Right atrium auricular region (tissue), 2 donors: ENCODE results near the gene LRRC70. TPM values are rescaled to one million over a fixed set of nuclear protein-coding genes. Genes with fewer than 3 reads are reported as not detected.
"Not testable (repeated sequence)": the region's sequence is repeated elsewhere in the genome, so short reads cannot be mapped to it uniquely, and the experiment has no call there.

Experiments
- DNase-seq: peaks from one replicate; pipeline ENCODE4 v3.0.0-alpha.2; 2019; ENCODE audit warnings: low spot score
- H3K27ac ChIP-seq, 2 donors: fragments of 200-600 bp; sonication (generic); 1 replicate in 1 of 2; 2 replicates in 1 of 2; pipeline ENCODE4 v1.5.1; 2016 to 2019
- H3K27me3 ChIP-seq, 2 donors: fragments of 200-600 bp; sonication (generic); one replicate each; pipeline versions ENCODE4 v1.5.1 to v1.6.0; 2017 to 2019
- H3K36me3 ChIP-seq: fragments of 200-600 bp; sonication (generic); one replicate; pipeline ENCODE4 v1.5.1; 2016
- H3K4me1 ChIP-seq, 2 donors: fragments of 200-600 bp; sonication (generic); one replicate each; pipeline versions ENCODE4 v1.5.1 to v1.6.0; 2017 to 2019
- H3K4me3 ChIP-seq, 2 donors: fragments of 200-600 bp; sonication (generic); 1 replicate in 1 of 2; 2 replicates in 1 of 2; pipeline ENCODE4 v1.5.1; 2017 to 2019; ENCODE audit warnings: mild to moderate bottlenecking in 1 of 2, moderate library complexity in 1 of 2
- H3K9me3 ChIP-seq, 2 donors: fragments of 200-600 bp; sonication (generic); one replicate each; pipeline ENCODE4 v1.5.1; 2019
- total RNA-seq, 2 donors: library from RNA; depleted of rRNA; stranded (reverse); fragments of >200 nt; gene quantifications; one replicate each; pipeline ENCODE4 v1.1.0, GENCODE V29; 2016
- TF ChIP-seq, protein P1 (sequence below), 2 donors: fragments of 200-600 bp; sonication (generic); IDR thresholded peaks; one replicate each; pipeline ENCODE4 v1.5.1; 2019; ENCODE audit warnings: antibody characterized with exemption in 2 of 2

Gene LRRC70
- total RNA-seq, 2 donors from 2014 or later: 1.9 to 2.1 TPM

DNA sequence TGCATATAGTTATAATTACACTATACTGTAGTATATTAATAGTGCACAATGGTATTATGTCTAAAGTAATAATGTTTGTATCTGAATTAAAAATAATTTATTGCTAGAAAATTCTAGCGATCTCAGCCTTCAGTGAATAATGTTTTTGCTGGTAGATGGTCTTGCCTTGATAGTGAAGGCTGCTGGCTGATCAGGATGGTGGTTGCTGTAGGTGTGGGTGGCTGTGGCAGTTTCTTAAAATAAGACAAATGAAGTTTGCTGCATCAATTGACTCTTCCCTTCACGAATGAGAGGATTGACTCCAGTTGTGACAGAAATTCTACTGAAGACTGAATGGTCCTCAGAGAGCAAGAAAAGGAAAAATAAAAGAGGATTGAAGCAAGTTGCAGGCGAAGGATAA is 19.7 kb upstream of the LRRC70 start:
- TF ChIP-seq, protein P1, sequence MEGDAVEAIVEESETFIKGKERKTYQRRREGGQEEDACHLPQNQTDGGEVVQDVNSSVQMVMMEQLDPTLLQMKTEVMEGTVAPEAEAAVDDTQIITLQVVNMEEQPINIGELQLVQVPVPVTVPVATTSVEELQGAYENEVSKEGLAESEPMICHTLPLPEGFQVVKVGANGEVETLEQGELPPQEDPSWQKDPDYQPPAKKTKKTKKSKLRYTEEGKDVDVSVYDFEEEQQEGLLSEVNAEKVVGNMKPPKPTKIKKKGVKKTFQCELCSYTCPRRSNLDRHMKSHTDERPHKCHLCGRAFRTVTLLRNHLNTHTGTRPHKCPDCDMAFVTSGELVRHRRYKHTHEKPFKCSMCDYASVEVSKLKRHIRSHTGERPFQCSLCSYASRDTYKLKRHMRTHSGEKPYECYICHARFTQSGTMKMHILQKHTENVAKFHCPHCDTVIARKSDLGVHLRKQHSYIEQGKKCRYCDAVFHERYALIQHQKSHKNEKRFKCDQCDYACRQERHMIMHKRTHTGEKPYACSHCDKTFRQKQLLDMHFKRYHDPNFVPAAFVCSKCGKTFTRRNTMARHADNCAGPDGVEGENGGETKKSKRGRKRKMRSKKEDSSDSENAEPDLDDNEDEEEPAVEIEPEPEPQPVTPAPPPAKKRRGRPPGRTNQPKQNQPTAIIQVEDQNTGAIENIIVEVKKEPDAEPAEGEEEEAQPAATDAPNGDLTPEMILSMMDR (IDR thresholded peaks at IDR 0.05): no peak
- no peak for DNase-seq
- Histone ChIP-seq H3K4me3 (no peak overlapping the region), H3K4me1 (no peaks in the 10 kb centered on the region), H3K36me3 (peaks cover 4% of the 10 kb centered on the region), H3K27me3 (no peaks in the 10 kb centered on the region), H3K9me3 (no peaks in the 10 kb centered on the region), H3K27ac (no peak overlapping the region)

DNA sequence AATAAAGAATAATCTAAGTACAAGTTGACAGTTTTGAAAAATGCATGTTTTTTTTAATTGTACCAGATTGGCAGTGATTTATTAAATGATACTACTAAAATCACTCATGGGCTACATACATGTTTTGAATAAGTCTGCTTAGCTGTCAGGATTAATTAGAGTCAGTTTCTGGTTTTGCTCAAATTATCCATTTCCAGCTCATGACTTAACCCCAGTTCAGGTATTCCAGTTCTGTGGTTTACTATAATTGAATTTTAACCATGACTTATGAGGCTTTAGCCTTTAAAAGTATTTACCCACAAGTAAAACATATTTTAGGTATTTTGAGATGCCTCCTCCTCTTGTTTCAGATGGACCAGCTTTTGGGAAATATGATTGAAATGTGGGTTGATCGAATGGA is 17.8 kb upstream of the LRRC70 start:
- no peak for DNase-seq
- Histone ChIP-seq H3K4me3 (no peak overlapping the region), H3K27ac (no peak overlapping the region), H3K27me3 (no peaks in the 10 kb centered on the region), H3K36me3 (no peaks in the 10 kb centered on the region), H3K9me3 (no peaks in the 10 kb centered on the region), H3K4me1 (no peaks in the 10 kb centered on the region)
- TF ChIP-seq, protein P1 (IDR thresholded peaks at IDR 0.05): no peak

DNA sequence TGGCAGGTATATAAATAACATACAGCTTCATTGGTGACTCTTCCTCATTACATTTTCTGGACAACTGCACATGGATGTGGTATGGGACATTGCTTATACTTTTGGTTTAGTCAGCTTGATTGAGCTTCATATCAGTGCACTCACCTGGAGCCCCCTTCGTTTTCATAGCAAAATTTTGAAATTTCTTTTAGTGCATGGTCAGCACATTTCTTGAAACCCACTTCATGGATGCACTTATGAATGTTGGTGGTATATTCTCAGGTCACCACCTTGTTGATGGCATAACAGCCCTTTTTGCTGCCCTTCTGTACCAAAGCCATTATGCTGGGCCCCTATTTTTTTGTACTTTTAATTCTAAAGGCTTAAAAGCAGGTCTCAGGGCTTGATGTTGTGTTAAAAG is 16.7 kb upstream of the LRRC70 start:
- Histone ChIP-seq H3K27ac (no peak overlapping the region), H3K4me1 (no peaks in the 10 kb centered on the region), H3K4me3 (no peak overlapping the region), H3K9me3 (peaks cover 0 to 3% of the 10 kb centered on the region in 2 donors), H3K27me3 (no peaks in the 10 kb centered on the region), H3K36me3 (peaks cover 8% of the 10 kb centered on the region)
- TF ChIP-seq, protein P1 (IDR thresholded peaks at IDR 0.05): no peak
- DNase-seq: no peak

DNA sequence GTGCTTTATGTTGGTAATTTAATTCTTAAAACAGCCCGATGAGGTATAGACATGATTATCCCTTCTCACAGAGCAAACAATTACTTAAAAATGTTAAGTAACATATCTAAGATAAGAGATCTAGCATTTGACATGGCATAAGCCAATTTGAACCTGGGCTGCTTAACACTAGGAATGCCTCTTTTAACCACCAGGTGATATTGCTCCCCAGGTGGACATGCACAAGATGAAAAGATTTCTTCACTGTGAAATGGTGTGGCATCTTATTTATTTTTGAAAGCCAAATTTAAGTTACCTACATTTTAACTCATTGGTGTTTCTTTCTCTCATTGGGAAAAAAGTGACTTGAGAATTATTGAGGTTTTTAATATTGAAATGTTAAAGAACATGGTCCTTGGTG is 15.8 kb upstream of the LRRC70 start:
- Histone ChIP-seq H3K36me3 (peaks cover 16% of the 10 kb centered on the region), H3K9me3 (peaks cover 0 to 11% of the 10 kb centered on the region in 2 donors)
- TF ChIP-seq, protein P1 (IDR thresholded peaks at IDR 0.05): no peak

DNA sequence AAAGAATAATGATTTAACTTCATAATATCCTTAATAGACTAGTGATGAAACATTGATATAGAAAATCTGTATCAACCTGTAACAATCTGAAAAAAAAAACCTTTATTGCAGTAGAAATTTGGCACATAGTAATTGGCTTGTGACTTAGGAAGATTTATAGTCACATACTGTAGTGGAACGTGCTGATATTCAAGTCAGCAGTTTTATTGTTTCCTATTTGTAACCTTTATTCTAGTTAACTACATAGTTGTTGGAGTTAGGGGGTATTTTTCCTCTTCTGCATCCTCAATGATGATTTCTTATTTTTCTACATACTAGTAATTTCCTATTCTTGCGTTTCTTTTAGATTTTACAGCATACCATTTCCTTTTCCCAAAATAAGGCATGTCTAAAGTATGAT is 14.5 kb upstream of the LRRC70 start:
- Histone ChIP-seq H3K4me1 (no peaks in the 10 kb centered on the region), H3K9me3 (peaks cover 0 to 14% of the 10 kb centered on the region in 2 donors), H3K27me3 (no peaks in the 10 kb centered on the region), H3K36me3 (peaks cover 19% of the 10 kb centered on the region), H3K27ac (no peak overlapping the region), H3K4me3 (no peak overlapping the region)
- TF ChIP-seq, protein P1 (IDR thresholded peaks at IDR 0.05): no peak
- no peak for DNase-seq

More for the DNA sequence above, 15.8 kb upstream of the LRRC70 start:
- no peaks in the 10 kb centered on the region for H3K4me1 ChIP-seq
- no peak for DNase-seq
- H3K27me3 ChIP-seq: no peaks in the 10 kb centered on the region
- H3K4me3 ChIP-seq: no peak overlapping the region
- H3K27ac ChIP-seq: no peak overlapping the region

DNA sequence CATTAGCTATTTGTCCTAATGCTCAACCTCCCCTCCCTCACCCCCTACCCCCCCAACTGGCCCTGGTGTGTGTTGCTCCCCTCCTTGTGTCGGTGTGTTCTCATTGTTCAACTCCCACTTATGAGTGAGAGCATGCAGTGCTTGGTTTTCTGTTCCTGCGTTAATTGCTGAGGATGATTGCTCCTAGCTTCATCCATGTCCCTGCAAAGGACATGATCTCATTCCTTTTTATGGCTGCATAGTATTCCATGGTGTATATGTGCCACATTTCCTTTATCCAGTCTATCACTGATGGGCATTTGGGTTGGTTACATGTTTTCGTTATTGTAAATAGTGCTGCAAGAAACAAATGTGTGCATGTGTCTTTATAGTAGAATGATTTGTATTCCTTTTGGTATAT is 12.9 kb upstream of the LRRC70 start:
- H3K4me1 ChIP-seq, H3K27me3 ChIP-seq, H3K4me3 ChIP-seq, H3K27ac ChIP-seq, DNase-seq: not testable (repeated sequence)
- Histone ChIP-seq H3K36me3 (peaks cover 19% of the 10 kb centered on the region), H3K9me3 (peaks cover 0 to 14% of the 10 kb centered on the region in 2 donors)
